OCI-M2 (cell line): Measurements from ENCODE around the gene SYNCRIP.
"Not testable (repeated sequence)": the region's sequence is repeated elsewhere in the genome, so short reads cannot be mapped to it uniquely, and the experiment has no call there.

ENCODE experiments used
- DNase-seq: peaks from one replicate; lab custom pipeline; 2025; ENCODE audit not compliant: unreplicated experiment; lab: John Stamatoyannopoulos, UW

SYNCRIP gene

GRCh38 chr6:85600713-85601313 lies 41.9 kb downstream of the SYNCRIP start:
- no peak for DNase-seq

DNA sequence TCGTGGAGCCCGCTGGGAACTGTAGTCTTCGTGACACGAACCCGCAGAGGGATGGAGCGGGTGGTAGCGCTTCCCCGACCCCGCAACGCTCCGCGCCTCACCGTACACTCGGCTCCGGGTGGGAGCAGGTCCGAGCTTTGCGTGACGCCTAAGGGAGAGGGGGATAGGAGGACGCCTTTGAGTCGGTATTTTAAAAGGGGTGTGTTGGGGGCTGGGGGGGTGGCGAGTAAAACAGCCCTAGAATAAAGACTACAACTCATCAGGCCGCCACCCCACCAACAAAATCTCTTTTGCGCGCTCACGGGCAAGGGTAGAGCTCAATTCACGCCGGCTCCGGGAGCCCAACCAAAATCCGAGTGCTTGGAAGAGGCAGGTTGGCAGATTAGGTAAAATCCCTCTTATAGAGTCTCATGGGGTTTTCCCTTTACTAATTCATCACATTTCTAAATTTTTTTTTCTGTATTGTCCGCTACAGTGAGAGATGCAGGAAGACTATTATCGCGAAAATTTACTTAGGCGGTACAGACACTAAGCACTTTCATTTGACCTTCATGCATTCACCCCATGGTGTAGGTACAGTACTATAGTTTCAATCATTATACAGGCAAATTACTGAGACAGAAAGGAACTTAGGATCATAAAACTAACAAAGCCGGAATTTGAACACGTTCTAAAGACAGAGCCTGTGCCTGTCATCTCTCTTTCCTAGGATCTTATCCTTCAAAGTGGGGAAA lies 48.3 kb downstream of the SYNCRIP start:
- DNase-seq = no peak

DNA sequence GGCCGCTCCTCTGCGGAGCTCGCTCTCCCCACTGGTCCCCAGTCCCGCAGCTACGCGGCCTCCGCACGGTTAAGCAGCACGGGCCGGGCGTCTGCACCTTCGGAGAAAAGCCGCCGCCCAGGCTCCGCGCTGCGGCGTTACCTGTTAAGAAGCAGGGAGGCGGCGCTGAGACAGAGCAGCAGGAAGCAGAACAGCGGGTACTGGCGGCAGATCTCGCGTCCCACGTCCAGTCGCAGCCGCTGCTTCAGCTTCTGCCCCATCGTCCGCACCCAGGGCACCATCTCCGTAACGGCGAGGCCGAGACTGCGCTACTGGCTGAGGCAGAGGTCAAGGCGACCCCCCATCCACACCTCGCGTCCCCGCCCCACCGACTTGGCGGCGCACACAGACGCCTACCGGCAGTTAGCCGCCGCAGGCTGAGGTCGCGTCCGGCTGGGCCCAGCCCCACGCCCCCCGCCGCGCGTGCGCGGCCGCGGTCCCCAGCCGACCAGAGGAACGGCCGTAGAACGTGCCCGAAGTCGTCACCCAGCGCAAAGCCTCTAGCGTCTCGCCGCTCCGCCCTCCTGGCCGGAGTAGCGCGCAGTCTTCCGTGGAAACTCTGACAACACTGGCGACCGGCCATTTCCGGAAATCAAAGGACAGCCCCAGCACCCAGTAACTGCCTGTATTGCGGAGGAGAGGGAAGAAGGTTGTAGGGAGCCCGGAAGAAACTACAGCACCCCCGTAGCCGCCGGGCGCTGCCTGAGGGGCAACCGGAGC lies 49.1 kb downstream of the SYNCRIP start, which contains the start of gene SNX14:
TSS of gene SNX14 (minus strand) at position 421 of the 759 bp plus-strand sequence. CDS start at position 281, 140 bp downstream.
- peak; percentile 83 for DNase-seq

GRCh38 chr6:85592033-85592432 lies 50.7 kb downstream of the SYNCRIP start:
- no peak for DNase-seq

- DNase-seq = no peak
Observed at GRCh38 chr6:85591207-85591606, 51.5 kb downstream of the SYNCRIP start.

DNA sequence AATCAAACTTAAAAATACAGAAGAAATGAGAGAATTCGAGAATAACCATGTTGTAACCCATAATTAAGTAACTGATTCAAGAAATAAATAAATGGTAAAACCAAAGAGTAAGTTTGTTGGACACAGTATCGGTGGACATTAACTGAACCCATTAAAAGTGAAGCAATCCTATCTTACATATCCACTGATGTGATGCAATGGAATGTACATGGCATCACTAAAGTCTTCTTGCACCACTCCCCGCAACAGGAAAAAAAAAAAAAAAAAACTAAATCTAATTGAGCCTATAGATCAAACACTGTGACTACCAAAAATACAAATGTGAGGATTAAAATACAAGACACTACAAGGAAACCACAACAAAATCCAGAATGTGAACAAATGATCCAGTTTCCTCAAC lies 56.9 kb downstream of the SYNCRIP start:
- DNase-seq = no peak

GRCh38 chr6:85582832-85583231 lies 59.9 kb downstream of the SYNCRIP start:
- not testable (repeated sequence) for DNase-seq

DNA sequence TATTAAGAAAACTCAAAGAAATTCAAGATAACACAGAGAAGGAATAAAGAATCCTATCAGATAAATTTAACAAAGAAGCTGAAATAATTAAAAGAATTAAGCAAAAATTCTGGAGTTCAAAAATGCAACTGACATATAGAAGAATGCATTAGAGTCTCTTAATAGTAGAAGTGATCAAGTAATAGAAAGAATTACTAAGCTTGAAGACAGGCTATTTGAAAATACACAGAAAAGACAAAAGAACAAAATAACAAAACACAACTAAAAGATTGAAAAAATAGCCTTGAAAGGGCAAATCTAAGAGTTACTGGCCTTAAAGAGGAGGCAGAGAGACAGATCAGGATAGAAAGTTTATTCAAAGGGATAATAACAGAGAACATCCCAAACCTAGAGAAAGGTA lies 61.1 kb downstream of the SYNCRIP start:
- no peak for DNase-seq

DNA sequence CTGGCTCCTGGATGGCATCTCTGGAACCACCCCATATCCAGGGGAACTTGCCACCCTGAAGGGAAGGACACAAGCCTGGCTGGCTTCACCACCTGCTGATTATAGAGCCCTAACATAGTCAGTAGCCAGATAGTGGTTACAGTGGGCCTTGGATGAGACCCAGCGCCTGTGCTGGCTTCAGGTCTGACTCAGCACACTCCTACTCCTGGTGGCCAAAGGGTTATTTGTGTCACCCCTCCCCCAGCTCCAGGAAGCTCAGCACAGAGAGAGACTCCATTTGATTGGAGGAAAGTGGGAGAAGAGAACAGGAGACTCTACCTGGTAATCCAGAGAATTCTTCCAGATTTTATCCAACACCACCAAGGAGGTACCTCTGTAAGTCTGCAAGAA lies 61.8 kb downstream of the SYNCRIP start:
- no peak for DNase-seq

DNA sequence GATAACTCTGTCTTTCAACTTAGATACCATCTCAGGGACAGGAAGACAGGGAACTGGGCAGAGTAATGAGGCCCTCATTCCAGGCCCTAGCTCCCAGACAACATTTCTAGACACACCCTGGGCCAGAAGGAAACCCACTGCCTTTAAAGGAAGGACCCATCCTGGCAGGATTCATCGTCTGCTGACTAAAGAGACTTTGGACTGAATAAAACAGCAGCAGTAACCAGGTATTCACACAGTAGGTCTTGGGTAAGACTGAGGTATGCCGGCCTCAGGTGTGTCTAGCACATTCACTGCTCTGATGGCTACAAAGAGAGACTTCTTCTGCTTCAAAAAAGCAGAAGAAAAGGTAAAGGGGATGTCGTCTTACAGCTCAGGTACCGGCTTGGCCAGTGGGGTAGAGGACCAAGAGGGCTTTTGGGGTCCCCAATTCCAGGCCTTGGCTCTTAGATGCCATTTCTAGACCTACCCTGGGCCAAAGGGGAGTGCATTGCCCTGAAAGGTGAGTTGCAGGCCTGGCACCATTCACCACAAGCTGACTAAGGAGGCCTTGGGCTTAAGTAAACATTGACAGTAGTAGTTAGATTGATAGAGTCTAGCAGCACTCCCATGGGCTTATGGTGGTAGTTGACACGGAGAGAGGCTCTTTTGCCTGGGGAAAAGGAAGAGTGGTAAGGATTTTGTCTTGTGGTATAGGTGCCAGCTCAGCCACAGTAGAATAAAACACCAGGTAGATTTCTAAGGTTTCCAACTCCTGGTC lies 62.4 kb downstream of the SYNCRIP start:
- no peak for DNase-seq

DNA sequence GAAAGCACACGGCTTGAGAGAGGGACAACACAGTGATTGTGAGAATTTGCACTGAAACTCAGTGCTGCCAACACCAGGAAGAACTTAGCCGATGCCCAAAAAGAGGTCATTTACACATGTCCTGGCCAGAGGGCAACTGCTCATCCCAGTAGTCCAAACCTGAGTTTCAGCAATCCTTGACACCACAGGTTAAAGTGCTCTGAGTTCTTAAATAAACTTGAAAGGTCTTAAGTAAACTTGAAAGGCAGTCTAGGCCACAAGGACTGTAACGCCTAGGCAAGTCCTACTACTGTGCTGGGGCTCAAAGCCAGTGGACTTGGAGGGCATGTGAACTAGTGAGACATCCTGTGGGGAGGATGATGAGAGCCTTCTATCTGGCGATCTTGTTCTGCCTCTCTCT lies 63.1 kb downstream of the SYNCRIP start:
- DNase-seq = no peak

DNA sequence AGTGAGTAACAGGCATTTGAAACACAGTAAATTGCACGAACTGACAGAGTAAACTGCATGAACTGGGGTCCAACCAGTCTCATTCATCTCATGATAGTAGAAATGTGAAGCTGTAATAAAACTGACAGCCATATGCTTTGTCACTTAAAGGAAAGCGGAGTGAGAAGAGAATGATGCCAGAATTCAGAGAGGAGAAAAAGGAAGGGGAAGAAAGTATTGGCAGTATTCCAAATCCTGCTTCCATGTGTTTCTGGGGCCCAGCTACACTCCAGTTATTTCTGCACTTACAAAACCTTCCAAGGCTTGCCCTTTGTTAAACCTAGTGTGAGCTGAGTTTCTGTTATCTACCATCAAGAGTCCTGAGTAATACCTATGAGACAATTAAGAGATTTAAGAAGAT lies 66.2 kb downstream of the SYNCRIP start:
- no peak for DNase-seq

GRCh38 chr6:85574932-85575598 lies 67.6 kb downstream of the SYNCRIP start:
- no peak for DNase-seq

GRCh38 chr6:85569323-85569722 lies 73.4 kb downstream of the SYNCRIP start:
- DNase-seq = no peak

DNA sequence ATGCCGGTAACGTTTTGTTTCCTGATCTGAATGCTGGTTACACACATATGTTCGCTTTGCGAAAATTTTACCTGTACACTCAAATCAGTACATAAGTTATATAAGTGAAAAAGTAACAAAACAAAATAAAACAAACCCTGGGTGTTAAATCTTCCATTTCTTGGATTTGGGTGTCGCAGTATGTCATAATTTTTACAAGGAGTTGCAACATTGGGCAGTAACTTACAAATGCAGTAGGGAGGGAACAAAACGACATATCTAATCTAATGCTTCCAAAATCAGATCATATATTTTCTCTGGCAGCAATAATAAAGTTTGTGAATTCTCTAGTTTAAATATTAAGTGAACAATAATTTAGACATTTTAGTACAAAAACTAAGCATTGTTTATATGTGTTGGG lies 74.3 kb downstream of the SYNCRIP start:
- DNase-seq = no peak

GRCh38 chr6:85565736-85566135 lies 77.0 kb downstream of the SYNCRIP start:
- DNase-seq = no peak

- DNase-seq = not testable (repeated sequence)
Observed at GRCh38 chr6:85564223-85564622, 78.5 kb downstream of the SYNCRIP start.
